GM20000 (cell line): ENCODE data around the gene SLC1A1.
A peak's percentile ranks its signal among the peaks of the same experiment; 100 is the strongest.
"Not testable (repeated sequence)": the region's sequence is repeated elsewhere in the genome, so short reads cannot be mapped to it uniquely, and the experiment has no call there.

Source experiments
- DNase-seq: peaks from one replicate; pipeline ENCODE4 v3.0.0; 2012; ENCODE audit warnings: low spot score
- TF ChIP-seq, protein P1 (sequence below): IDR thresholded peaks from 2 replicates; pipeline ENCODE4 v1.5.1; 2012; ENCODE audit warnings: mild to moderate bottlenecking, control low read depth; ENCODE audit errors: extremely low read depth, missing control alignments

SLC1A1 gene

DNA sequence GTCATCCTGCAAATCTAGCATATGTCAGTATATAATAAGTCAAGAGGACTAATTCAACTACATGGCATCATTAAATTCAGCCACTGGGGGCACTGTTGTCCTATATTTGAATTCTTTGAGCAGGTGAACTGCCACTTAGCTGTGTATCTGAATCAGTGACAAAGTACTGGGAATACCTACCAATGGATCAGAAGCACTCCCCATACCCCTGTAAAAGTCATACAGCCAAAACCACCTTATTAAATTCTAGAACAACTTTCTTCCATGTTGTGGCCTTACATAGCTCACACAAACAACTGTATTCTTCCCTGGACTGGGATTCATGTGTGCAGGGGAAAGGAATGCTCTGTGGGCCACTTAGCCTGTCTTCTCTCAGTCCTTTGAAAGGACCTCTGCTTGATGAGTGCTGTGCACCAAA, 114.4 kb downstream of the SLC1A1 start:
- TF ChIP-seq, protein P1, sequence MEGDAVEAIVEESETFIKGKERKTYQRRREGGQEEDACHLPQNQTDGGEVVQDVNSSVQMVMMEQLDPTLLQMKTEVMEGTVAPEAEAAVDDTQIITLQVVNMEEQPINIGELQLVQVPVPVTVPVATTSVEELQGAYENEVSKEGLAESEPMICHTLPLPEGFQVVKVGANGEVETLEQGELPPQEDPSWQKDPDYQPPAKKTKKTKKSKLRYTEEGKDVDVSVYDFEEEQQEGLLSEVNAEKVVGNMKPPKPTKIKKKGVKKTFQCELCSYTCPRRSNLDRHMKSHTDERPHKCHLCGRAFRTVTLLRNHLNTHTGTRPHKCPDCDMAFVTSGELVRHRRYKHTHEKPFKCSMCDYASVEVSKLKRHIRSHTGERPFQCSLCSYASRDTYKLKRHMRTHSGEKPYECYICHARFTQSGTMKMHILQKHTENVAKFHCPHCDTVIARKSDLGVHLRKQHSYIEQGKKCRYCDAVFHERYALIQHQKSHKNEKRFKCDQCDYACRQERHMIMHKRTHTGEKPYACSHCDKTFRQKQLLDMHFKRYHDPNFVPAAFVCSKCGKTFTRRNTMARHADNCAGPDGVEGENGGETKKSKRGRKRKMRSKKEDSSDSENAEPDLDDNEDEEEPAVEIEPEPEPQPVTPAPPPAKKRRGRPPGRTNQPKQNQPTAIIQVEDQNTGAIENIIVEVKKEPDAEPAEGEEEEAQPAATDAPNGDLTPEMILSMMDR: peak; percentile 67
- peak; percentile 78 for DNase-seq

DNA sequence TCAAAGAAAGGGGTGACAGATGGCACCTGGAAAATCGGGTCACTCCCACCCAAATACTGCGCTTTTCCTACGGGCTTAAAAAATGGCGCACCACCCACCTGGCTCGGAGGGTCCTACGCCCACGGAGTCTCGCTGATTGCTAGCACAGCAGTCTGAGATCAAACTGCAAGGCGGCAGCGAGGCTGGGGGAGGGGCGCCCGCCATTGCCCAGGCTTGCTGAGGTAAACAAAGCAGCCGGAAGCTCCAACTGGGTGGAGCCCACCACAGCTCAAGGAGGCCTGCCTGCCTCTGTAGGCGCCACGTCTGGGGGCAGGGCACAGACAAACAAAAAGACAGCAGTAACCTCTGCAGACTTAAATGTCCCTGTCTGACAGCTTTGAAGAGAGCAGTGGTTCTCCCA, 115.8 kb downstream of the SLC1A1 start:
- not testable (repeated sequence) for DNase-seq

DNA sequence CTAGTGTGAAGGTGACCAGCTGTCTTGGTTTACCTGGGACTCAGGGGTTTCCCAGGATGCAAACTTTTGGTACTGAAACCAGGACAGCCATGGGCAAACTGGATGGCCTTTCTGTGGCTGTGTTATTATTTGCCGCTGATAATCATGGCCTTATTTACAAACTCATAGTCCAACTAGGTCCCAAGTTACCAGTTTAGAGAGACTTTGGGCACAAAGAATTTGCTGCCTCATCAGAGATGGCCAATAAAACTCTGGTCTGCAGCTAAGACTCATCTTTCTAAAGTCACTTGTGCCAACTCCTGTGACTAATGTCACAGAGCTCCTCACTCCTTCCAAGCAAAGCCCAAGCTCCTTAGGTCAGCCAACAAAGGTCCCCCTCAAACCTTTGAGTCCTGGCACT, 124.4 kb downstream of the SLC1A1 start:
- no peak for DNase-seq
- TF ChIP-seq, protein P1: no peak

DNA sequence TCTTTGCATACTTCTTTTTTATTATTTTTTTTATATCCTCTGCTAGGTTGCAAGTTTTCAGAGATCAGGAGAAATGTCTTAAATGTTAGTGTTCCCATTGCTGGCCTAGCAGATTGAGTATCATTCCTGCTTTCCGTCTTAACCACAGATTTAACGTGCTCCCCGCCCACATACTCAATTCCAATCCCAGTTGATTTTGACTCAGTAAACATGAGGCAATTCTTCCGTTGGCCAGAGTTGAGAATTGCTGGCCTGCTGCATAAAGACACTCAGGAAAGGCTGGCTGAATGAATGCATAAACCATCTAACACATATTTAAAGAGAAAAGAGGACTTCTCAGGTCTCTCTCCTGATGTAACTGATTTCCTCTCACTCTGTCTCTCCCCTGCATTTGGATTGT, 125.0 kb downstream of the SLC1A1 start:
- TF ChIP-seq, protein P1: no peak
- DNase-seq: no peak

DNA sequence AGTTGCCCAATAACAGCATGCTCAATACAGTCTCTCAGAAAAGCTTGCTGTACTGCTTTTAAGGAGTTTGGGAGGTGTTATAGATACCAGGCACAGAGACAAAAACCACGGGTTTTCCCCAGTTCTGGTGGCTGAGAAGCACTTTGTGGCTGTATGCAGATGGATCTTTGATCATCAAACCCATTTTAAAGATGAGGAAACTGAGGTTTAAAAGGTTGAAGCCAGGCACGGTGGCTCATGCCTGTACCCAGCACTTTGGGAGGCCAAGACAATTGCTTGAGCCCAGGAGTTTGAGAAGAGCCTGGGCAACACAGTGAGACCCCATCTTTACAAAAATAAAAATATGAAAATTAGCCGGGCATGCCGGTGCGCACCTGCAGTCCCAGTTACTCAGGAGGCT, 125.5 kb downstream of the SLC1A1 start:
- no peak for DNase-seq
- TF ChIP-seq, protein P1: no peak

DNA sequence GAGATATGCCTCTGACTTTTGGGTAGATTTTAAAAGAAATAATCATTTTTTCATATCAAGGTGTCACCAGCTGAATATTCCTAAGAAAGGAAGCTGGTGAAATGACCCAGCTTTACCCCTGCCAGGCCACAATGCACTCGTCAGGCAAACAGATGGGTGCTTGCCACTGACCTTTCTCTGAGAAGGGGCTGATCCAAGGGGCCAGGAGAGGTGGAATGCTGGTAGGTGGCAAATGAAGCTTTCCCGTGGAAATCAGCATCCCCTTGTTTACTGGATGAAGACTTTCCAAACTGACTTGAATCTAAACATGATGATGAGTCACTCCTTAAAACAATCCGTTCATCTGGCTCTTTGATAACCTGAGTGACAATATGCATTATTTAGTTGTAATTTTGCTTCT, 127.5 kb downstream of the SLC1A1 start:
- DNase-seq: no peak
- TF ChIP-seq, protein P1: no peak

DNA sequence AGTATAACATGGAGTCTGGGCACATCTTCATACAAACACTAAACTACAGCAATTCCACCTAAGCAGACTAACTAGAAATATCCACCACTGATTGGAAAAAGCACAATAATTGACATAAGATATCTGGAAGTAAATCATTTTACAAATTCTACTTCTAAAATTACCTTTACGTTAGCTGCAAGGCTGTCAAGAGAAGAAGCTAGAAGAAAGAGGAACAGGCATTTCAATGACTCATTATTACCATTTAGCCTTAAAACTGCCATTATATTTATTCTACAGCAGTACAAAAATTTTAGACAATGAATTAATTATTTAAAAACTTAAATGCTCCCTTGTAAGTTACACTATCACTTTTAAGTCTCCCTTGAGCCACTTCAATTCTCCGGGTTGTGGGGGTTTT, 128.4 kb downstream of the SLC1A1 start:
- no peak for DNase-seq
- TF ChIP-seq, protein P1: no peak

DNA sequence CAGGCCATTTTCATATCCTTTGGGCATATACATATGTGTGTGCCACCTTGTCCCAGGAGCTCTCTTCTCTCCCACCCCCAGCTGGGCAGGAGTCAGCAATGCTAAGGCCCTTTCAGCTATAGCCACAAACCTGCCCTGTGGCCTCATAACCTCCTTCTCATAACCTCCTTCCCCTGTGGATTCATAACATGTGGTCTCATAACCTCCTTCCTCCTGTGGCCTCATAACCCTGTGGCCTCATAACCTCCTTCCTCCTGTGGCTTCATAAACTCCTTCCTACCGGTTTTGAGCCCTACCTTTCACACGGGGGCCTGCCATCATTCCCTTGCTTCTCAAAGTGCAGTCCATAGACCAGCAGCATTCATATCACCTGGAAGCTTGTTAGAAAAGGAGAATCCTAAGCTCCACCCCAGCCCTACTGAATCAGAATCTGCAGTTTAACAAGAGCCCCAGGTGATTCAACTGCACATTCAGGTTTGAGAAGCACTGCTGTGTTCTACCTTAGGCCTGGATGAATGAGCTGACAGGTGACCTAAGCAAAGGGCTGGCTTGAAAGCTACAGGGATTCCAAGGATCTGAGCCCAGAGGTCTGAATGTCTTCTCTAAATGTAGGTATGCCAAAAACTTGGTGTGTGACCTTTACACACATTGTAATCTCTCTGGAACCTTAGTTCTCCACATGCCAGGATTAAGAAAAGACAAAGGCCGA, 129.9 kb downstream of the SLC1A1 start:
- no peak for DNase-seq
- TF ChIP-seq, protein P1: no peak
